ENCODE results near the gene ZCCHC7. TPM values are rescaled to one million over a fixed set of nuclear protein-coding genes. Genes with fewer than 3 reads are reported as not detected.

ZCCHC7 gene
- total and polyA plus RNA-seq, 2 of the 8 experiments (the other 6 are each of a cell fraction or from before 2014, with no cell fraction given) = 12.2 to 27.5 TPM

- FAIRE-seq (no peak), DNase-seq (ENCODE audit: low read depth in 1 of 2, low spot score in 2 of 2) (no peak)
- Histone ChIP-seq H2AK5ac (ENCODE audit: low read depth, low read length) (no peak overlapping the region), H4K8ac (ENCODE audit: extremely low read depth, insufficient read depth, low read length) (no peak overlapping the region), H2BK120ac (replicated peaks; ENCODE audit: low read depth, low read length) (no peak overlapping the region), H3K4me3 (ENCODE audit: extremely low read depth in 1 of 4, insufficient read depth in 2 of 4, low read depth in 3 of 4, low read length in 4 of 4) (no peak overlapping the region), H3K56ac (replicated peaks; ENCODE audit: insufficient read length, low read depth, low read length) (no peak overlapping the region), H3K4me2 (ENCODE audit: insufficient read depth in 1 of 2, low read depth in 2 of 2, low read length in 2 of 2) (no peak overlapping the region), H3K23ac (ENCODE audit: insufficient read length) (no peak overlapping the region), H3K4me1 (replicated peaks in 1 of 4; ENCODE audit: control insufficient read depth in 3 of 4, insufficient read depth in 4 of 4, low read length in 3 of 4) (no peaks in the 10 kb centered on the region), H3K27me3 (replicated peaks in 1 of 4; ENCODE audit: control insufficient read depth in 3 of 4, extremely low read depth in 1 of 4, insufficient read depth in 3 of 4, low read length in 3 of 4) (no peaks in the 10 kb centered on the region), H2BK12ac (ENCODE audit: low read depth, low read length) (no peak overlapping the region), H4K5ac (ENCODE audit: insufficient read length, low read depth, low read length) (no peak overlapping the region), H3K79me2 (ENCODE audit: control insufficient read depth in 1 of 2, insufficient read depth in 2 of 2, low read length in 2 of 2) (no peaks in the 10 kb centered on the region; a peak in 1 of 4 replicates), H2BK5ac (ENCODE audit: low read depth, low read length) (no peak overlapping the region), H3K9me3 (ENCODE audit: insufficient read depth in 2 of 2, low read depth in 1 of 2, low read length in 1 of 2) (no peaks in the 10 kb centered on the region), H3K23me2 (ENCODE audit: low read depth, low read length) (no peaks in the 10 kb centered on the region), H3K14ac (ENCODE audit: insufficient read length) (no peak overlapping the region), H3K9ac (replicated peaks in 1 of 4; ENCODE audit: extremely low read depth in 1 of 4, low read depth in 3 of 4, low read length in 3 of 4) (no peak overlapping the region), H3K79me1 (ENCODE audit: low read depth, low read length) (no peaks in the 10 kb centered on the region; the same call in 1 of the 2 replicates), H2AFZ (ENCODE audit: low read length) (no peak overlapping the region), H3K36me3 (ENCODE audit: control insufficient read depth in 2 of 4, insufficient read depth in 4 of 4, low read length in 3 of 4) (no peaks in the 10 kb centered on the region; a peak in 1 of 8 replicates), H4K20me1 (replicated peaks in 1 of 2; ENCODE audit: control insufficient read depth in 1 of 2, insufficient read depth in 2 of 2, low read length in 2 of 2) (no peaks in the 10 kb centered on the region), H3K18ac (ENCODE audit: extremely low read depth, low read length) (no peak overlapping the region), H3K27ac (ENCODE audit: low read depth, low read length) (no peak overlapping the region), H2BK15ac (ENCODE audit: low read length) (no peak overlapping the region), H2BK20ac (ENCODE audit: low read length) (no peak overlapping the region), H4K91ac (replicated peaks; ENCODE audit: insufficient read length, low read length) (no peak overlapping the region), H3K4ac (replicated peaks; ENCODE audit: insufficient read length, low read depth, low read length) (no peak overlapping the region)
- POLR2A ChIA-PET (ENCODE audit: partially characterized antibody) = no interaction called here
- TF ChIP-seq GABPA (IDR thresholded peaks at IDR 0.05; ENCODE audit: borderline replicate concordance, insufficient read depth, low read length) (no peak), SIN3A (conservative IDR thresholded peaks at IDR 0.05 in 1 of 2, IDR thresholded peaks at IDR 0.05 in 1 of 2; ENCODE audit: low read depth in 1 of 2, low read length in 2 of 2) (no peak), TCF12 (IDR thresholded peaks at IDR 0.05; ENCODE audit: low read depth, low read length) (no peak), SRF (IDR thresholded peaks at IDR 0.05; ENCODE audit: low read depth, low read length) (no peak), NANOG (IDR thresholded peaks at IDR 0.05; ENCODE audit: insufficient read depth, low read depth, low read length, poor library complexity, severe bottlenecking) (no peak), ZNF274 (IDR thresholded peaks at IDR 0.05; ENCODE audit: borderline replicate concordance, extremely low read depth, low read length) (no peak), SIX5 (IDR thresholded peaks at IDR 0.05; ENCODE audit: low read depth, low read length) (no peak), EZH2 (IDR thresholded peaks at IDR 0.05; ENCODE audit: low read depth, low read length, severe bottlenecking) (no peak), CTBP2 (IDR thresholded peaks at IDR 0.05; ENCODE audit: borderline replicate concordance, insufficient read depth, insufficient read length, low read length) (no peak), KDM1A (IDR thresholded peaks at IDR 0.05; ENCODE audit: borderline replicate concordance, low read length) (no peak)
- CTCF ChIA-PET (ENCODE audit: partially characterized antibody) = interaction anchor here (0.8 to 1.2 kb wide), 2 partner anchors 11 to 24 kb away, joined by 4 to 6 read pairs; no protein-coding TSS in a partner anchor
These were observed 153.2 kb downstream of the ZCCHC7 start for GRCh38 chr9:37273595-37273994.
